Hematopoietic multipotent progenitor cell treated with erythropoietin and hydrocortisone succinate and interleukin-3 and kit ligand, for 17 days (in vitro differentiated cells): ENCODE measurements around the gene DENND1C.
"Not testable (repeated sequence)": the region's sequence is repeated elsewhere in the genome, so short reads cannot be mapped to it uniquely, and the experiment has no call there.

Source experiments
- DNase-seq: peaks from one replicate; pipeline ENCODE4 v3.0.0-alpha.2; 2015; ENCODE audit warnings: low spot score

The DENND1C gene

DNA sequence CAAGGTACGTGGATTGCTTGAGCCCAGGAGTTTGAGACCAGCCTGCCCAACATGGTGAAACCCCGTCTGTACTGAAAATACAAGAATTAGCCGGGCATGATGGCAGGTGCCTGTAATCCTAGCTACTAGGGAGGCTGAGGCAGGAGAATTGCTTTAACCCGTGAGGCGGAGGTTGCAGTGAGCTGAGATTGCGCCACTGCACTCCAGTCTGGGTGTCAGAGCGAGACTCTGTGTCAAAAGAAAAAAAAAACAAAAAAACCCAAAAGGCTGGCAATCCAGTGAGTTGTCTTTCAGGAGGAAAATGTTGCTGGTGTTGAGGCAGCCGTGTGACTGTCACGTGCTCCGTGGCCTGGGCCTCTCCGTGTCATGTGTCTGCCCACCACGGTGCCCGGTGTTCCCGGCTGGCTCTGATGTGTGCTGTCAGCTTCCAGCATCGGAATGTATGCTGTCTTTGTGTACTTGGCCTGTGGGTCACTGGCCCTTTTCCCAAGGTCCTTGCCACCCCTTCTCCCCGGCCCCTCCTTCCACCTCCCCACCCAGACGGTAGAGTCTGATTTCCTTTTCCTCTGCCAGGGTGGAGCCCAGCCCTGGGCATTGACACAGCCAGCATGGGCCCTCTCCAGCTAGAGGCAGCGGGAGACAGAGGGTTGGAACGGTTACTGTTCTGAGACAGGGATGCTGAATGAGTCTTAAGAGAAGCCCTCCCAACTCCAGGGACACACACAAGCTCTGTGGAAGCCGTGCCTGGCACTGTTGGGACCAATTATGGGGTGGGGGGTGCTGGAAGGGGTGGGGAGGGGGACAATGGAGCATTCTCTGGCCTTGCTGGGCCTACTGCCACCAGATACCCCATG, 27.8 kb upstream of the DENND1C start:
- no peak for DNase-seq

- DNase-seq, result not testable (repeated sequence)
Measured at GRCh38 chr19:6508028-6508771, 26.6 kb upstream of the DENND1C start.

DNA sequence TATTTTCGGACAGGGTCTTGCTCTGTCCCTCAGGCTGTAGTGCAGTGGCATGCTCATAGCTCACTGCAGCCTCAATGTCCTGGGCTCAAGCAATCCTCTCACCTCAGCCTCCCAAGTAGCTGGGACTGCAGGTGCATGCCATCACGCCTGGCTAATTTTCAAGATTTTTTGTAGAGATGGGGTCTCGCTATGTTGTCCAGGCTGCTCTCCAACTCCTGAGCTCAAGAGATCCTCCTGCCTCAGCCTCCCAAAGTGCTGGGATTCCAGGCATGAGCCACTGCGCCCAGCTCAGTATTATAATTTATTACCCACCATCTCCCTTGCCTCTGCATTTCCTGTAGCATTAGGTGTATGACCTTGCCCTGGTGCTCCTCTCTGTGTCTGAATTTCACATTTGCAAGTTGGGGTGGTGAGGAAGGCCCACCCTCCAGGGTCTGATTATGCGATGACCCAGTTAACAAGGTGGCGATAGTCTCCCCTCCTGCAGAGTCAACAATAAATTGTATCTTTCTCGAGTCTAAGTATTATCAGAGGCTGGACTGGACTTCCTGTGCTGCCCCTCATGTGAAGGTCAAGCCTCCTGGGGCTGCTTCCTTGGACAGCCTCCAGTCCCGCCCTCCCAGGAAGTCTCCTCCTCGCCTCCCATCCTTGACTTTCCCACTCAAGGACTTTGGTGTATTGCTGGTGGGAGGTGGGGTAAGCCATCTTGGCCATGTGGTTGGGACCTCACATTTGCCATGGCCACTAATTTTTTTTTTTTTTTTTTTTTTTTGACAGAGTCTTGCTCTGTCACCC, 22.0 kb upstream of the DENND1C start:
- DNase-seq, result no peak

- no peak for DNase-seq
Measured at GRCh38 chr19:6501740-6502648, 20.4 kb upstream of the DENND1C start, which contains the start of gene TUBB4A. TUBB4A (minus strand) TSS chr19:6502309; CDS start chr19:6502212, 97 bp downstream.

DNA sequence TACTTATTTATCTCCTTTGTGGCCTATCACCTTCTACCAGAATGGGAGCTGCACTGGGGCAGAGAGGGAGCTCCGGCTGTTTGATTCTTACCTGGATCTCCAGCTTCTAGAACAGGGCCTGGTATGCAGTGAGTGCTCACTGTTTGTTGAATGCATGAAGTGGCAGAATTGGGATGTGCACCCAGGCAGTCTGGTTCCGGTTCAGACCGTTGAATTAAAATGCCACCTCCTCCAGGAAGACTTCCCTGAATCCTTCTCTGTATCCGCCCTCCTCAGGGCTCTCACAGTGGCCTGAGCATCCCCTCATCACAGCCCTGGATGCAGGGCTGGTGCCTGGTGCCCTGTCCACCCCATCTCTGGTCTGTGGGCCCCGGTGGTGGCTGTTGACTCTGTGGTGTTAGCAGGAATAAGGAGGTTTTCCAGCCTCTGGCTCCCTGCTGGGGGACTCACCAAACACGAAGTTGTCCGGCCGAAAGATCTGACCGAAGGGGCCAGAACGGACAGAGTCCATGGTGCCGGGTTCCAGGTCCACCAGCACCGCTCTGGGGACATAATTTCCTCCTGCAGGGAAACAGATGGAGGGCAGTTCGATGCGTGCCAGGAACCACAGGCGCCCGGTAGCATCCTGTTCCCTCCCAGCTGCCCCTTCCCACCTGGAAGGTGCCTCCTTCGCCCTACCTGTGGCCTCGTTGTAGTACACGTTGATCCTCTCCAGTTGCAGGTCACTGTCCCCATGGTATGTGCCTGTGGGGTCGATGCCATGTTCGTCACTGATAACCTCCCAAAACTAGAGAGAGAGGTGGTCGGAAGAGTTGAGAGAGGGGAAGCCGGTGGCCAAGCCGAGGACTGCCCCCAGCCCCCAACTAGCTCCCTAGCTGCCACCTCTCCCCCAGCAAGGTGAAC, 19.5 kb upstream of the DENND1C start:
- no peak for DNase-seq

DNA sequence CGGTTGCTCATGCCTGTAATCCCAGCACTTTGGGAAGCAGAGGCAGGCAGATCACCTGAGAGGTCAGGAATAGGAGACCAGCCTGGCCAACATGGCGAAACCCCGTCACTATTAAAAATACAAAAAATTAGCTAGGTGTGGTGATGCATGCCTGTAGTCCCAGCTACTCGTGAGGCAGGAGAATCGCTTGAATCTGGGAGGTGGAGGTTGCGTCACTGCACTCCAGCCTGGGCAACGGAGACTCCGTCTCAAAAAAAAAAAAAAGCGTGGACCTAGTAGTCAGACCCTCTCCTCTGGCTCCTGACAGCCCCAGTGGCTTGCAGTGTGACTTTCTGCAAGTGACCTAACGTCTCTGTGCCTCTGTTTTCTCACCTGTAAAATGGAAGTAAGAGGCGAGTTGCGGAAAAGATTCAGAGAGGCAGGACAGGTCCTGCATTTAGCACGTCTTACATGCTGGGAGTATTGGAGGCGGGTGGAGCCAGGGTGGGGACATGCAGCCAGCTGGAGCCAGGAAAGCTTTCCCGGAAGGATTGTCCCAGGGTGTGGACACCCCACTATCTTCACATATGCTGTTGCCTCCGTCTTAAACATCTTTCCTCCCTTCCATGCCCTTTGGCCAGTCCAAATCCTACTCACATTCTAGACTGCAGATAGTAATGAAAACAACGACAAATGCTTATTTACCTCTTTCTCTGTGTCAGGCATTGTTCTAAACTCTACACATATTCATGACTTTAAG, 17.6 kb upstream of the DENND1C start:
- DNase-seq, result no peak

DNA sequence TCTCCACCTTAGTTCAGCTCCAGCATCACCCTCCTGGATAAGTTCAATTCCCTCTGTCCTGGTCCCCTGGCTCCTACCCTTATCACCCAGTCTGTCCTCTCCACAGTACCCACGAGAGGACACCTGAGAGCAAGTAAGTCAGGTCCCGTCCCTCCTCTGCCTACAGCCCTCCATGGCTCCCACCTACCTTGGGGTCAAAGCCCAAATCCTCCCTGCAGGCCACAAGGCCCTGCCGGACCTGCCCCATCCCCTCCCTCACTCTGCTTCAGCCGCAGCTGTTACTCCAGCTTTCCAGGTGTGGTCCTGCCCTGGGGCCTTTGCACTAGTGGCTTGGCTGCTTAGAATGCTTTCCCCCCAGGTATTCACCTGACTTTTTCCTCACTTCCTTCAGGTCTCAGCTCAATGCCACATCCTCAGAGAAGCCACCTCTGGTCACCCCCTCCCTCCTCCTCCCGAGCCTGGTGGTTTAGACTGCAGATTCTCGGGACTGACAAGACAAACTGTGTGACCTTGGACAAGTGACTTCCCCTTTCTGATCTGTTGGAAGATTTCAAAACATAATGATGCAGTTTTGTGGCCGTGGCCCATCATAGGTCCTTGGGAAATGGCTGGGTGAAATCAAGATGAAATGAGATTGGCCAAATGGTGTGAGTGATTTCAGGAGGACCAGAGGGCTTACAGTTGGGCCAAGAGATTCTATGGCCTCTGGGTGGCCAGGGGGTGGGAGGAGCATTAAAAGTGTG, 16.9 kb upstream of the DENND1C start:
- no peak for DNase-seq

DNA sequence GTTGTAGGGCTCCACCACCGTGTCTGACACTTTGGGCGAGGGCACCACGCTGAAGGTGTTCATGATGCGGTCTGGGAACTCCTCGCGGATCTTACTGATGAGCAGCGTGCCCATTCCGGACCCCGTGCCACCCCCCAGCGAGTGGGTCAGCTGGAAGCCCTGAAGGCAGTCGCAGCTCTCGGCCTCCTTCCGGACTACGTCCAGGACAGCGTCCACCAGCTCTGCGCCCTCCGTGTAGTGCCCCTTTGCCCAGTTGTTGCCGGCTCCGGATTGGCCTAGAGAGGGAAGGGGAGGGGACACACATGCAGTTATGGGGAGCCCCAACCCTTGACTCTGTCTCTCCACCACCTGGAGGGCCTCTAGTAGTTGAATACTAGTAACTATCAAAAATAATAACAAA, 14.4 kb upstream of the DENND1C start:
- no peak for DNase-seq

- no peak for DNase-seq
Measured at GRCh38 chr19:6494438-6495036, 12.9 kb upstream of the DENND1C start.

- no peak for DNase-seq
Measured at GRCh38 chr19:6491802-6492592, 10.4 kb upstream of the DENND1C start.

DNA sequence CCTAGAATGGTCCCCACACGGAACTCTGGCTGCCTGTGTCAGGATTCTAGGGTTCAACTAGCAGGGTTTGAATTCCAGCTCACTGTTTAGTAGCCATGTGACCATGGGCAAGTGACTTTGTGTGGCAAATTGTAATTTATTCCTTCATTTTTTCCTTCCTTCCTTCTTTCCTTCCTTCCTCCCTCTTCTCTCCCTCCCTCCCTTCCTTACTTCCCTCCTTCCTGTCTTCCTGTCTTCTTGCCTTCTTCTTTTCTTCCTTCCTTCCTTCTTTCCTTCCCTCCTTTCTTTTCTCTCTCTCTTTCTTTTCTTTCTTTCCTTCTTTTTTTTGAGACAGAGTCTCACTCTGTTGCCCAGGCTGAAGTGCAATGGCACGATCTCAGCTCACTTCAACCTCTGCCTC, 8.5 kb upstream of the DENND1C start:
- DNase-seq, result no peak

- DNase-seq, result no peak
Measured at GRCh38 chr19:6489278-6490061, 7.9 kb upstream of the DENND1C start.

- no peak for DNase-seq
Measured at GRCh38 chr19:6484831-6485230, 3.2 kb upstream of the DENND1C start.

GRCh38 chr19:6484230-6484629, 2.6 kb upstream of the DENND1C start:
- DNase-seq, result no peak

DNA sequence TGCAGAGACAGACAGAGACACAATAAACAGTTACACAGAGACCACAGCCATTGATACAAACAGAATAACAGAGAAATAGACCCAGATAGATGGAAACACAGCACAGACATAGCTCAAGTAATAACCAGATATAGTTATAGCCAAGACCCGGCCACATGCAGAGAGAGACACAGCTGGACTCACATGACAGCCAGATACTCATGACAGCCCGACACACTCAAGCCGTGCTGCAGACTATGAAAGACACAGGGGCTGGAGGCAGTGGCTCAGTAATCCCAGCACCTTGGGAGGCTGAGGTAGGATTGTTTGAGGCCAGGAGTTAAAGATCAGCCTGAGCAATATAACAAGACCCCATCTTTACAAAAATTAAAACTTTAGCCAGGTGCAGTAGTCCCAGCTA, 1.6 kb upstream of the DENND1C start:
- DNase-seq, result no peak

GRCh38 chr19:6482343-6482686, 728 bp upstream of the DENND1C start:
- DNase-seq, result no peak

DNA sequence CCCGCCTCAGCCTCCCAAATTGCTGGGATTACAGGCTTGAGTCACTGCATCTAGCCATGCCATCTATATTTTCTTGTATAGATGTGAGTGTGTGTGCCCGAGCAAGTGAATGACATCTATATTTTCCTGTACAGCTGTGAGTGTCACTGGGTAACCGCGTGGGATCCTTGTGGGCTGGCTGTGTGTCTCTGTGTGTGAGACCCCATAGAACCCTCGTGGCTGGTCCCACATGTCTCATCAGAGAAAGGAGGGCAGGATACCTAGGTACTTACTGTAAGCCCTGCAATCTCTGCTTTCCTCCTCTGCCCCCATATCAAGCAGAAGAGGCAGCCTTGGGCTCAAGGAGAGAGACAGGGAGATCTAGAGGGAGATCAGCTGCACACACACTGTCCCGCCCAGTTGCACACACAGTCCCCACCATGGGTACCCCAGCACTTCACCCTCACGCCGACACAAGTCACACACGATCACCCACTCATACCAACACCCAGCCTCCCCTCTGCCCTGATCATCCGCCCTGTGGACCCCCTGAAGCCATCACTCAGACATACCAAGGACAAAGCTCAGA, 655 bp downstream of the DENND1C start:
- DNase-seq, result no peak
